ENCODE results near the gene GCH1. TPM values are rescaled to one million over a fixed set of nuclear protein-coding genes. Genes with fewer than 3 reads are reported as not detected.

GCH1 gene
- total RNA-seq, 2 donors from 2014 or later = 26.6 to 34.3 TPM

Small RNAs within 50 kb of the gene (microRNA-seq; reads per million reads assigned to microRNA genes)
- gene MIR4308 = 0 reads per million in 2 donors

Other genes with a start within 250 kb of the GCH1 start
- 1 to 10 TPM; 2.8 to 4.1 TPM for gene WDHD1, start 124.3 kb upstream of the GCH1 start, total RNA-seq
- 10 to 100 TPM; 17.3 to 20.0 TPM for gene SOCS4, start 124.4 kb upstream of the GCH1 start, total RNA-seq
- 10 to 100 TPM; 69.7 to 71.7 TPM for gene MAPK1IP1L, start 148.8 kb upstream of the GCH1 start, total RNA-seq
- gene LGALS3, start 226.4 kb upstream of the GCH1 start, total RNA-seq = 1,000 to 10,000 TPM; 1,592 to 1,809 TPM